ENCODE data around the gene SEC24A.
"Not testable (repeated sequence)": the region's sequence is repeated elsewhere in the genome, so short reads cannot be mapped to it uniquely, and the experiment has no call there.

Gene SEC24A

DNA sequence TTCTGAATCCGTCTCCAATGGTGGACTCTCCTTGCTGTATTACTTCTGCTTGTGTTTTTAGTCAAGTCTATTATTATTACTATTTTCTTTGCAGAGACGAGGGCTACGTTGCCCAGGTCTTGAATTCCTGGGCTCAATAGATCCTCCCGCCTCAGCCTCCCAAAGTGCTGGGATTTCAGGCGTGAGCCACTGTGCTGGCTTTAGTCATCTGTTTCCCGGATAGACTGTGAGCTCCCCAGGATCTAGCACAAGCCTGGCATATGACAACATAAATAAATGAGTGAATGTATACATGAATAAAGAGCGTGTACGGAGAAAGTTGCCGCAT lies 109.6 kb downstream of the SEC24A start:
- peaks cover 5% of the 10 kb centered on the region; the same call in 1 of the 2 replicates for H3K27me3 ChIP-seq (ENCODE audit: insufficient read depth, low read length)
- 32% methylated on average over 9 of the region's 9 CpGs for WGBS
- no peak overlapping the region for H3K27ac ChIP-seq (ENCODE audit: low read depth, low read length)
- no peaks in the 10 kb centered on the region for H3K9me3 ChIP-seq (ENCODE audit: insufficient read depth, low read depth, low read length)
- H3K4me1 ChIP-seq (ENCODE audit: insufficient read depth, low read length) = peaks cover 11% of the 10 kb centered on the region
- peak overlapping the region; percentile 57 for H3K9ac ChIP-seq (ENCODE audit: low read depth, low read length)
- peaks cover 9% of the 10 kb centered on the region for H3K36me3 ChIP-seq (ENCODE audit: insufficient read depth, low read length)
- H3K4me3 ChIP-seq (ENCODE audit: low read length) = peak overlapping the region; percentile 99

DNA sequence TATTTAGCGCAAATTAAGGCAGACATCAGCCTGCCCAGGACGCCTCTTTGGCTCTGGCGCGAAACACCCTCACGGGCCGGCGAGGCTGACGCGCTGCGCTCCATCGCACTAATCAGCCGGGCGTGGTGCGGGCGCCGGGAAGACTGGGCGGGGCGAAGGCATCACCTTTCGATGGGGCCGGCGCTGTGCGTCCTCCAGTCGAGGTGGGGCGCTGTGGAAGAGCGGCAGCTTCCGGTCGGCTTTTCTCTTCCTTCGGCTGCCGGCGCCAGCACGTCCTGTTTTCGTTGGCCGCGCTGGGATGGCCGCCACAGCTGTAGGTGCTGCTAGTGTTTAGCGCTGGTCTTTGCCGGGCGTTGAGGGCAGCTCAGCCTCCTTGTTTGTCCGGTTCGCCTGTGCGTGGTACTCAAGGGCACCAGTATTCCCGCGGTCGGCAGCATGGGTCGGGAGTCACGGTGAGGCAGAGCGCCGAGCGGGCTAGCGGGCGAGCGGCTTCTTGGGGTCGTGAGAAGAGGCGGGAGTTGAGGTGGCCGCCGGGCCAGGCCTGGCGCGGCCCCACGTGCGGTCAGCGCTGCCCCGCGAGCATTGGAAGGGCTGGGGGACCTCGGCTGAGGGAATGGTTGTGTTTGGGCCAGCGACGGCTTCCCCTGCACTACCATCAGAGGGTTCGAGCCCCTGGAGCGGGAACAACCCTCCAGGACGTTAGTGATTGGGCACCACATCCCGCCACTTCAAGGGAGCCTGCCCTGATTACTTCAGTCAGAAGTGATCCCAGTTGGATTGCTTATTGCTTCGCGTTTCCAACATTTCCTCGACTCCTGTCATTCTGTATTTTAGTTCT lies 110.1 kb downstream of the SEC24A start, which contains the start of gene DDX46:
Gene DDX46, plus strand, starts transcription at position 276 of the 838 bp plus-strand sequence. Its CDS starts 160 bp downstream, at position 436.
- H3K36me3 ChIP-seq (ENCODE audit: insufficient read depth, low read length) = peaks cover 14% of the 10 kb centered on the region
- peak within 1 kb of the TSS; percentile 99 for H3K4me3 ChIP-seq (ENCODE audit: low read length)
- H3K9ac ChIP-seq (ENCODE audit: low read depth, low read length) = peak within 1 kb of the TSS; percentile 96
- peaks cover 5% of the 10 kb centered on the region; the same call in 1 of the 2 replicates for H3K27me3 ChIP-seq (ENCODE audit: insufficient read depth, low read length)
- H3K27ac ChIP-seq (ENCODE audit: low read depth, low read length) = peak within 1 kb of the TSS; percentile 86
- peaks cover 11% of the 10 kb centered on the region for H3K4me1 ChIP-seq (ENCODE audit: insufficient read depth, low read length)
- H3K9me3 ChIP-seq (ENCODE audit: insufficient read depth, low read depth, low read length) = no peaks in the 10 kb centered on the region
- WGBS = under 1% methylated on average over 73 of the region's 73 CpGs

DNA sequence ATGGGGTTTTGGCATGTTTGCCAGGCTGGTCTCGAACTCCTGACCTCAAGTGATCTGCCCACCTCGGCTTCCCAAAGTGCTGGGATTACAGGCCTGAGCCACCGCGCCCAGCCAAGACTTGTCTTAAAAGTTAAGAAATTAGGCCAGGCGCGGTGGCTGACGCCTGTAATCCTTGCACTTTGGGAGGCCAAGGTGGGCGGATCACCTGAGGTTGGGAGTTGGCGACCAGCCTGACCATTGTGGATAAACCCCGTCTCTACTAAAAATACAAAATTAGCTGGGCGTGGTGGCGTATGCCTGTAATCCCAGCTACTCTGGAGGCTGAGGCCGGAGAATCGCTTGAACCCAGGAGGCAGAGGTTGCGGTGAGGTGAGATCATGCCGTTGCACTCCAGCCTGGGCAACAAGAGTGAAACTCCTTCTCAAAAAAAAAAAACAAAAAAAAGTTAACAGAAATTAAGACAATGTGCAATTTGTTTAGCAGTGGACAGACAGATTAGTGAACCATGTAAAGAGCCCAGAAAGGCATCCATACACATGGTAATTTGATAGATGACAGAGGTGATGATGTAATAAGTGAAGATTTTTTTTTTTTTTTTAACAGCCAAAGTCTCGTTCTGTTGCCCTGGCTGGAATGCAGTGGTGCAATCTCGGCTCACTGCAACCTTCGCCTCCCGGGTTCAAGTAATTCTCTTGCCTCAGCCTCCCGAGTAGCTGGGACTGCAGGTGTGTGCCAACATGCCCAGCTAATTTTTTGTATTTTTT lies 119.1 kb downstream of the SEC24A start:
- 97% methylated on average over 21 of the region's 21 CpGs for WGBS

GRCh38 chr5:134769206-134769605 lies 120.6 kb downstream of the SEC24A start:
- H3K4me3 ChIP-seq (ENCODE audit: low read length) = no peak overlapping the region
- H3K27ac ChIP-seq (ENCODE audit: low read depth, low read length) = no peak overlapping the region
- WGBS = 97% methylated on average over 4 of the region's 4 CpGs
- H3K4me1 ChIP-seq (ENCODE audit: insufficient read depth, low read length) = no peaks in the 10 kb centered on the region
- no peaks in the 10 kb centered on the region for H3K27me3 ChIP-seq (ENCODE audit: insufficient read depth, low read length)
- H3K9ac ChIP-seq (ENCODE audit: low read depth, low read length) = no peak overlapping the region
- no peaks in the 10 kb centered on the region for H3K9me3 ChIP-seq (ENCODE audit: insufficient read depth, low read depth, low read length)
- peaks cover 99% of the 10 kb centered on the region for H3K36me3 ChIP-seq (ENCODE audit: insufficient read depth, low read length)

More for the DNA sequence above, 119.1 kb downstream of the SEC24A start:
- not testable (repeated sequence) for H3K9ac ChIP-seq (ENCODE audit: low read depth, low read length); H3K4me1 ChIP-seq (ENCODE audit: insufficient read depth, low read length); H3K4me3 ChIP-seq (ENCODE audit: low read length); H3K9me3 ChIP-seq (ENCODE audit: insufficient read depth, low read depth, low read length); H3K27ac ChIP-seq (ENCODE audit: low read depth, low read length); H3K27me3 ChIP-seq (ENCODE audit: insufficient read depth, low read length)
- peaks cover 97% of the 10 kb centered on the region for H3K36me3 ChIP-seq (ENCODE audit: insufficient read depth, low read length)

DNA sequence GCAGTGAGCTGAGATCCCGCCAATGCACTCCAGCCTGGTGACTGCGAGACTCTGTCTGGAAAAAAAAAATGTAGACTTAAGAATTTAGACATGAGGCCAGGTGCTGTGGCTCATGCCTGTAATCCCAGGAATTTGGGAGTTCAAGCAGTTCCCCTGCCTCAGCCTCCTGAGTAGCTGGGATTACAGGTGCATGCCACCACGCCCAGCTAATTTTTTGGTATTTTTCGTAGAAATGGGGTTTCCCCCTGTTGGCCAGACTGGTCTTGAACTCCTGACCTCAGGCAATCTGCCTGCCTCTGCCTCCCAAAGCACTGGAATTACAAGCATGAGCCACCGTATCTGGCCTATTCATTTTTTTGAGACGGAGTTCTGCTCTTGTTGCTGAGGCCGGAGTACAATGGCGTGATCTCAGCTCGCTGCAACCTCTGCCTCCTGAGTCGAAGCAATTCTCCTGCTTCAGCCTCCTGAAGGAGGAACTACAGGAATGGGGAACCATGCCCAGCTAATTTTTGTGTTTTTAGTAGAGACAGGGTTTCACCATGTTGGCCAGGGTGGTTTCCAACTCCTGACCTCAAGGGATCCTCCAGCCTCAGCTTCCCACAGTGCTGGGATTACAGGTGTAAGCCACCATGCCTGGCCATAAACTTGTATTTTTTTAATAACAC lies 124.0 kb downstream of the SEC24A start:
- Histone ChIP-seq H3K9me3 (ENCODE audit: insufficient read depth, low read depth, low read length) (no peaks in the 10 kb centered on the region), H3K4me3 (ENCODE audit: low read length) (no peak overlapping the region), H3K36me3 (ENCODE audit: insufficient read depth, low read length) (peaks cover 97% of the 10 kb centered on the region), H3K9ac (ENCODE audit: low read depth, low read length) (no peak overlapping the region), H3K27me3 (ENCODE audit: insufficient read depth, low read length) (no peaks in the 10 kb centered on the region), H3K4me1 (ENCODE audit: insufficient read depth, low read length) (no peaks in the 10 kb centered on the region), H3K27ac (ENCODE audit: low read depth, low read length) (no peak overlapping the region)
- WGBS = 97% methylated on average over 10 of the region's 10 CpGs

DNA sequence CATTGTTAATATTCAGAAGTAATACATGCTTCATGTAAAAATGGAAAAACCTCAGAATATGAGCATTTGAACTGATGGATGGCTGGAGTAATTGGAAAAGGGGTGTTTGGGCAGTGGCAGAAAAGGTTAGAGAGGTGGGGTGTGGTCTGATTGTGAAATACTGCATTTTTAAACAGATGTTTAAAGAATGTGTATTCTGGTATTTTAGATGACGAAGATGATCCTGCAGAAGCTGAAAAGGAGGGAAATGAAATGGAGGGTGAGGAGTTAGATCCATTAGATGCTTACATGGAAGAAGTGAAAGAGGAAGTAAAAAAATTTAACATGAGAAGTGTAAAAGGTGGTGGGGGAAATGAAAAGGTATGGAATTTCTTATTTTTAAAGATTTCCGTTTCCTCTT lies 128.8 kb downstream of the SEC24A start:
- Histone ChIP-seq H3K9ac (ENCODE audit: low read depth, low read length) (no peak overlapping the region), H3K4me1 (ENCODE audit: insufficient read depth, low read length) (no peaks in the 10 kb centered on the region), H3K27me3 (ENCODE audit: insufficient read depth, low read length) (no peaks in the 10 kb centered on the region), H3K4me3 (ENCODE audit: low read length) (no peak overlapping the region), H3K9me3 (ENCODE audit: insufficient read depth, low read depth, low read length) (no peaks in the 10 kb centered on the region), H3K27ac (ENCODE audit: low read depth, low read length) (no peak overlapping the region), H3K36me3 (ENCODE audit: insufficient read depth, low read length) (peaks cover 95% of the 10 kb centered on the region)
- WGBS = 97% methylated on average over 2 of the region's 2 CpGs

All from HUES64 (cell line).